PC-3 (cell line): Measurements from ENCODE around the gene MAMLD1. TPM values are rescaled to one million over a fixed set of nuclear protein-coding genes. Genes with fewer than 3 reads are reported as not detected.

Experiments
- ATAC-seq: fragments of 200-7000 bp; cut with Tn5 transposase; 2 replicates; pipeline ENCODE4 v1.9.1; 2020; ENCODE audit warnings: mild to moderate bottlenecking, moderate library complexity
- BruUV-seq: library from RNA; stranded (reverse); fragments of 400-500 nt; replicated peaks from 2 replicates; lab custom pipeline; 2021; lab: Mats Ljungman, UMichigan
- CTCF ChIA-PET: fragments of 300-600 bp; sonication (Branson Sonifier 250); formaldehyde crosslinking; loops from one replicate; lab custom pipeline; 2022; ENCODE audit warnings: antibody characterized with exemption; lab: Charles Lee
- POLR2A ChIA-PET: fragments of 300-600 bp; sonication (Branson Sonifier 250); formaldehyde crosslinking; loops from one replicate; lab custom pipeline; 2022; ENCODE audit warnings: antibody characterized with exemption; ENCODE audit not compliant: unreplicated experiment; lab: Charles Lee
- DNase-seq: peaks from one replicate; pipeline ENCODE4 v3.0.0-alpha.2; 2015
- H2AFZ ChIP-seq: fragments of 300-600 bp; sonication (generic); 2 replicates; pipeline ENCODE4 v1.6.0; 2016; ENCODE audit warnings: antibody characterized with exemption, low read length
- H3F3A ChIP-seq: fragments of 300-600 bp; sonication (generic); one replicate; pipeline ENCODE4 v1.6.0; 2017; ENCODE audit warnings: antibody characterized with exemption, low read length, control low read depth, mild to moderate bottlenecking; ENCODE audit not compliant: unreplicated experiment
- H3K27ac ChIP-seq: fragments of 300-600 bp; sonication (generic); 2 replicates; pipeline ENCODE4 v1.5.1; 2016; ENCODE audit warnings: mild to moderate bottlenecking, low read length
- H3K27me3 ChIP-seq: fragments of 300-600 bp; sonication (generic); 2 replicates; pipeline ENCODE4 v1.6.1; 2016; ENCODE audit warnings: low read length, mixed read lengths
- H3K36me3 ChIP-seq: fragments of 300-600 bp; sonication (generic); 2 replicates; pipeline ENCODE4 v1.6.1; 2016; ENCODE audit warnings: low read depth, mixed run types, low read length, mixed read lengths
- H3K4me1 ChIP-seq: fragments of 300-600 bp; sonication (generic); 2 replicates; pipeline ENCODE4 v1.5.1; 2016; ENCODE audit warnings: low read length; ENCODE audit not compliant: insufficient read depth
- H3K4me2 ChIP-seq: fragments of 300-600 bp; sonication (generic); 2 replicates; pipeline ENCODE4 v1.6.0; 2016; ENCODE audit warnings: low read length
- H3K4me3 ChIP-seq: fragments of 300-600 bp; sonication (generic); 2 replicates; pipeline ENCODE4 v1.5.1; 2016; ENCODE audit warnings: mild to moderate bottlenecking, low read length, mixed read lengths
- H3K79me2 ChIP-seq: fragments of 300-600 bp; sonication (generic); 2 replicates; pipeline ENCODE4 v1.6.1; 2017; ENCODE audit warnings: low read length, mixed read lengths
- H3K9ac ChIP-seq: fragments of 300-600 bp; sonication (generic); 2 replicates; pipeline ENCODE4 v1.6.0; 2016; ENCODE audit warnings: mild to moderate bottlenecking, low read length
- H3K9me2 ChIP-seq: fragments of 300-600 bp; sonication (generic); replicated peaks from 2 replicates; pipeline ENCODE4 v1.6.1; 2016; ENCODE audit warnings: mixed run types, low read length, mixed read lengths
- H3K9me3 ChIP-seq: fragments of 300-600 bp; sonication (generic); 2 replicates; pipeline ENCODE4 v1.6.1; 2016; ENCODE audit warnings: low read length, mixed read lengths
- H4K20me1 ChIP-seq: fragments of 300-600 bp; sonication (generic); 2 replicates; pipeline ENCODE4 v1.6.1; 2016; ENCODE audit warnings: low read length, mixed read lengths
- EZH2 ChIP-seq: fragments of 300-600 bp; sonication (generic); IDR thresholded peaks from one replicate; pipeline ENCODE4 v1.6.1; 2017; ENCODE audit warnings: antibody characterized with exemption, mild to moderate bottlenecking, low read length; ENCODE audit not compliant: unreplicated experiment
- EZH2phosphoT487 ChIP-seq: fragments of 300-600 bp; sonication (generic); IDR thresholded peaks from 2 replicates; pipeline ENCODE4 v1.6.1; 2018; ENCODE audit warnings: mild to moderate bottlenecking, antibody characterized with exemption, low read length, borderline replicate concordance
- intact Hi-C: fragments of 100-400 bp; cut with micrococcal nuclease; formaldehyde crosslinking; loops from 2 replicates; pipeline ENCODE4 v1.9.0; 2023
- total RNA-seq: library from RNA; depleted of rRNA; stranded (reverse); fragments of >200 nt; gene quantifications from 2 replicates; pipeline ENCODE4 v1.2.3, GENCODE V29; 2014
- TF ChIP-seq, protein P1 (sequence below): fragments of 300-600 bp; sonication (generic); conservative IDR thresholded peaks from 2 replicates; pipeline ENCODE4 v1.5.1; 2017; ENCODE audit warnings: antibody characterized with exemption, low read depth, mild to moderate bottlenecking, low read length

Gene MAMLD1
- total RNA-seq, 1 experiment from 2014 or later, result 2.8 TPM

DNA sequence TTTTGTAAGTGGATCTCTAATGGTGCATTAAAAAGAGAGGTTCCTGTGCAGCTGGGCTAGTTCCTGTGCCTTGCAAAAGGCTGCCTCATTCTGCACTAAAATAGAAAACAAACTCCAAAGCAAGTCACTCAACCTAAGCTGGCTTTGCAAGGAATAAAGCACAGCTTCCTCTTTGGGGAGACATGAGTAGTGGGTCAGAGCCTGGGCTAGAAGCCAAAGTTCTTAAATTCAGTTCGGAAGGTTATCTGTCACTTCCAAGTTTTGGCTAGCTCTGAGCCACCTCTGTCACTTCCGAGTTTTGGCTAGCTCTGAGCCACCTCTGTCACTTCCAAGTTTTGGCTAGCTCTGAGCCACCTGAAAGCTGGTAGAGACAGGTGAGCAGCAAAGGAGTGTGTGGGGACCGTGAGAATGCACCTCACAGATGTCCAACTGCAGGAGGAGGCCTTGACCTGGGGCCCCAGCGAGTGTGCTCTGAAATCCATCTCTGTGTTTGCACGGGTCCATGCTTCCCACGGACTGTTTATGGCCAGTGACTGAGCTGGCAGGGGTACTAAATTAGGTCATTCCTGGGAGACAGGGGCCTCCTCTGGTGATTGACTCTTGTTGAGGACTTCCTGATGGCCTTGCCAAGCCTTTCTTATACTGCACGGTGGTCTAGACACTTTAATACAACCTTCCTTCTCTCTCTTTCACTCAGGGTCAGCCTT is 36.4 kb upstream of the MAMLD1 start:
- Histone ChIP-seq H3K79me2 (no peaks in the 10 kb centered on the region), H3K4me1 (peaks cover 15% of the 10 kb centered on the region), H3K27me3 (no peaks in the 10 kb centered on the region), H3K9me2 (no peaks in the 10 kb centered on the region), H4K20me1 (no peaks in the 10 kb centered on the region), H3K9me3 (peaks cover 4% of the 10 kb centered on the region; the same call in 1 of the 2 replicates), H3K4me3 (no peak overlapping the region), H3K4me2 (no peak overlapping the region), H3F3A (no peaks in the 10 kb centered on the region), H3K9ac (no peak overlapping the region), H3K36me3 (no peaks in the 10 kb centered on the region), H3K27ac (no peak overlapping the region), H2AFZ (no peak overlapping the region)
- DNase-seq (no peak), ATAC-seq (no peak; the same call in 1 of the 2 replicates)
- intact Hi-C loops, result no loop called here
- TF ChIP-seq EZH2, result no peak
- TF ChIP-seq, protein P1, sequence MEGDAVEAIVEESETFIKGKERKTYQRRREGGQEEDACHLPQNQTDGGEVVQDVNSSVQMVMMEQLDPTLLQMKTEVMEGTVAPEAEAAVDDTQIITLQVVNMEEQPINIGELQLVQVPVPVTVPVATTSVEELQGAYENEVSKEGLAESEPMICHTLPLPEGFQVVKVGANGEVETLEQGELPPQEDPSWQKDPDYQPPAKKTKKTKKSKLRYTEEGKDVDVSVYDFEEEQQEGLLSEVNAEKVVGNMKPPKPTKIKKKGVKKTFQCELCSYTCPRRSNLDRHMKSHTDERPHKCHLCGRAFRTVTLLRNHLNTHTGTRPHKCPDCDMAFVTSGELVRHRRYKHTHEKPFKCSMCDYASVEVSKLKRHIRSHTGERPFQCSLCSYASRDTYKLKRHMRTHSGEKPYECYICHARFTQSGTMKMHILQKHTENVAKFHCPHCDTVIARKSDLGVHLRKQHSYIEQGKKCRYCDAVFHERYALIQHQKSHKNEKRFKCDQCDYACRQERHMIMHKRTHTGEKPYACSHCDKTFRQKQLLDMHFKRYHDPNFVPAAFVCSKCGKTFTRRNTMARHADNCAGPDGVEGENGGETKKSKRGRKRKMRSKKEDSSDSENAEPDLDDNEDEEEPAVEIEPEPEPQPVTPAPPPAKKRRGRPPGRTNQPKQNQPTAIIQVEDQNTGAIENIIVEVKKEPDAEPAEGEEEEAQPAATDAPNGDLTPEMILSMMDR, result no peak
- TF ChIP-seq EZH2phosphoT487, result no peak
- POLR2A ChIA-PET, result no interaction called here
- no TSS peak for BruUV-seq
- CTCF ChIA-PET, result no interaction called here

DNA sequence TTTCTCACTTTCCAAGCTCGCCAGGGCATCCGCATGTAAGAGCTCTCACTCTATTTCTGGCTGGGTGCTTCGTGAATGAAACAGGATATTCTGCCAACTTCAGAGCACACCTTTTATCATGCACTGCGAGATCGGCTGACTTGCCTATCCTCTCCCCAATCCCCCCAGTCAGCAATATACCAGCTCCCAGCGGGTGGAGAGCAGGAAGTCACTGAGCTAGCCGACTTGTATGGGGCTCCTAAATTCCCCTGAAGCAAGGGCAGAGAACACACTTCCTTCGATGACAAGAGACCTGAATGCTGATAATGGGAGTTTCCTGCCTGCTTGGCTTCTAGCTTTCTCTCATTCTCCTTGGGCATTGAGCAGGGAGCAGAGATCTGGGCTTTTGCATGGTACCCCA is 33.8 kb upstream of the MAMLD1 start:
- Histone ChIP-seq H3K9ac (no peak overlapping the region), H3K79me2 (no peaks in the 10 kb centered on the region), H4K20me1 (no peaks in the 10 kb centered on the region), H3K4me1 (peaks cover 15% of the 10 kb centered on the region), H3K4me3 (no peak overlapping the region), H3F3A (no peaks in the 10 kb centered on the region), H3K9me3 (no peaks in the 10 kb centered on the region), H3K9me2 (no peaks in the 10 kb centered on the region), H3K4me2 (no peak overlapping the region), H3K36me3 (no peaks in the 10 kb centered on the region), H3K27me3 (no peaks in the 10 kb centered on the region), H3K27ac (no peak overlapping the region), H2AFZ (no peak overlapping the region)
- DNase-seq (no peak), ATAC-seq (no peak)
- POLR2A ChIA-PET, result no interaction called here
- BruUV-seq, result no TSS peak
- intact Hi-C loops, result no loop called here
- CTCF ChIA-PET, result no interaction called here
- no peak for TF ChIP-seq EZH2
- TF ChIP-seq, protein P1, result no peak
- TF ChIP-seq EZH2phosphoT487, result no peak

DNA sequence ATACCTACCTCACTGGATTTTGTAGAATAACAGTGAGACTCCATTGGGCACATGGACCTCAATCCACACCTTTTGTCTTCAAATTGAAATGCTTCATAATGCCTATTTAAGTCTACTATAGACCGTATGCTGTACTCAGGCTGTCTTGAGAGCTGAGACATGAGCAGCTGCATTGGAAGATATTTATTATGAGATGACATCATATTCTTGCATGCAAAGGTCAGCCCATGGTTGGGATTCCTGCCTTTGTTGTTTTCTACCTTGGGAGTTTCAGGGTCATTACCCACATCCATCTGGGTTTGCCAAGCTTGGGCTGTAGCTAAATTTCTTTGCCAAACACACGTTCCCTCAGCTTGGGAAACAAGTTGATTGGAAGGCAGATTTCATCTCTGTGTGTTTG is 33.2 kb upstream of the MAMLD1 start:
- intact Hi-C loops, result no loop called here
- DNase-seq, result no peak
- Histone ChIP-seq H3K4me2 (no peak overlapping the region), H3K9me3 (no peaks in the 10 kb centered on the region), H3K4me3 (no peak overlapping the region), H3K9me2 (no peaks in the 10 kb centered on the region), H3K9ac (no peak overlapping the region), H3K27ac (no peak overlapping the region), H3K27me3 (no peaks in the 10 kb centered on the region), H3K36me3 (no peaks in the 10 kb centered on the region), H4K20me1 (no peaks in the 10 kb centered on the region), H3F3A (no peaks in the 10 kb centered on the region), H3K4me1 (peaks cover 9% of the 10 kb centered on the region), H3K79me2 (no peaks in the 10 kb centered on the region), H2AFZ (no peak overlapping the region)
- BruUV-seq, result no TSS peak
- TF ChIP-seq, protein P1, result no peak
- no peak for TF ChIP-seq EZH2phosphoT487
- no peak for TF ChIP-seq EZH2
- CTCF ChIA-PET, result no interaction called here
- POLR2A ChIA-PET, result no interaction called here
- no peak for ATAC-seq
